ENCODE data around the gene SPATA6.

Gene SPATA6

GRCh38 chr1:48405400-48405799, 66.6 kb downstream of the SPATA6 start:
- Histone ChIP-seq H3K36me3 (ENCODE audit: control insufficient read depth in 2 of 2, insufficient read depth in 1 of 2, low read length in 2 of 2) (no peaks in the 10 kb centered on the region), H3K4me1 (ENCODE audit: control insufficient read depth, insufficient read depth, low read length) (no peaks in the 10 kb centered on the region), H3K9me3 (ENCODE audit: control insufficient read depth, insufficient read depth, low read depth, low read length) (no peaks in the 10 kb centered on the region), H3K27ac (ENCODE audit: extremely low read depth, low read depth, low read length) (no peak overlapping the region), H3K4me3 (ENCODE audit: low read depth, low read length) (no peak overlapping the region)
- POLR2A ChIA-PET: no interaction called here
- CTCF ChIA-PET: no interaction called here
- TF ChIP-seq ZNF768 (tag by site-specific recombination; IDR thresholded peaks at IDR 0.05) (no peak), ZNF155 (tag by site-specific recombination; IDR thresholded peaks at IDR 0.05) (no peak), ZNF394 (tag by site-specific recombination; IDR thresholded peaks at IDR 0.05; ENCODE audit: borderline replicate concordance) (no peak), KLF9 (tag by site-specific recombination; IDR thresholded peaks at IDR 0.05; ENCODE audit: low read depth) (no peak), ZSCAN18 (tag by site-specific recombination; IDR thresholded peaks at IDR 0.05) (no peak)

- Histone ChIP-seq H3K36me3 (ENCODE audit: control insufficient read depth in 2 of 2, insufficient read depth in 1 of 2, low read length in 2 of 2) (no peaks in the 10 kb centered on the region), H3K27ac (ENCODE audit: extremely low read depth, low read depth, low read length) (no peak overlapping the region), H3K4me3 (ENCODE audit: low read depth, low read length) (no peak overlapping the region), H3K9me3 (ENCODE audit: control insufficient read depth, insufficient read depth, low read depth, low read length) (no peaks in the 10 kb centered on the region), H3K4me1 (ENCODE audit: control insufficient read depth, insufficient read depth, low read length) (no peaks in the 10 kb centered on the region)
- ChIA-PET CTCF (no interaction called here), POLR2A (no interaction called here)
- TF ChIP-seq ZNF223 (tag by site-specific recombination; IDR thresholded peaks at IDR 0.05) (no peak), ZSCAN18 (tag by site-specific recombination; IDR thresholded peaks at IDR 0.05) (no peak), ZNF112 (tag by site-specific recombination; IDR thresholded peaks at IDR 0.05) (no peak), PRDM10 (tag by site-specific recombination; IDR thresholded peaks at IDR 0.05) (no peak), SCRT1 (tag by site-specific recombination; IDR thresholded peaks at IDR 0.05; ENCODE audit: borderline replicate concordance) (no peak), ATF2 (tag by site-specific recombination; IDR thresholded peaks at IDR 0.05; ENCODE audit: low read depth) (no peak), ZNF596 (tag by site-specific recombination; IDR thresholded peaks at IDR 0.05) (no peak), HOXA7 (CRISPR knock-in tag; IDR thresholded peaks at IDR 0.05; ENCODE audit: borderline replicate concordance) (no peak), ZNF404 (tag by site-specific recombination; IDR thresholded peaks at IDR 0.05) (no peak)
These were observed 69.4 kb downstream of the SPATA6 start for GRCh38 chr1:48402599-48402998.

- TF ChIP-seq ZNF423 (tag by site-specific recombination; IDR thresholded peaks at IDR 0.05): no peak
- no peak for TF ChIP-seq MYNN (tag by site-specific recombination; IDR thresholded peaks at IDR 0.05; ENCODE audit: borderline replicate concordance)
- no peak for TF ChIP-seq YY1 (tag by site-specific recombination; IDR thresholded peaks at IDR 0.05)
- TF ChIP-seq ZBTB10 (tag by site-specific recombination; IDR thresholded peaks at IDR 0.05): no peak
- TF ChIP-seq GFI1B (tag by site-specific recombination; IDR thresholded peaks at IDR 0.05): no peak
- TF ChIP-seq ZNF670 (tag by site-specific recombination; IDR thresholded peaks at IDR 0.05; ENCODE audit: low read depth): no peak
- no peak for TF ChIP-seq SETDB1 (IDR thresholded peaks at IDR 0.05; ENCODE audit: insufficient read length, low read length)
- no peak for TF ChIP-seq SP3 (tag by site-specific recombination; IDR thresholded peaks at IDR 0.05)
- TF ChIP-seq ZNF660 (tag by site-specific recombination; IDR thresholded peaks at IDR 0.05): no peak
- Histone ChIP-seq H3K36me3 (ENCODE audit: control insufficient read depth in 2 of 2, insufficient read depth in 1 of 2, low read length in 2 of 2) (no peaks in the 10 kb centered on the region), H3K4me1 (ENCODE audit: control insufficient read depth, insufficient read depth, low read length) (no peaks in the 10 kb centered on the region), H3K4me3 (ENCODE audit: low read depth, low read length) (no peak overlapping the region), H3K27ac (ENCODE audit: extremely low read depth, low read depth, low read length) (no peak overlapping the region), H3K9me3 (ENCODE audit: control insufficient read depth, insufficient read depth, low read depth, low read length) (no peaks in the 10 kb centered on the region)
- CTCF ChIA-PET: no interaction called here
- POLR2A ChIA-PET: no interaction called here
These were observed 75.8 kb downstream of the SPATA6 start for GRCh38 chr1:48396208-48396607.
